Measurements from ENCODE around the gene RIN3. TPM values are rescaled to one million over a fixed set of nuclear protein-coding genes. Genes with fewer than 3 reads are reported as not detected.
"Not testable (repeated sequence)": the region's sequence is repeated elsewhere in the genome, so short reads cannot be mapped to it uniquely, and the experiment has no call there.

The RIN3 gene
- total RNA-seq, 4 donors from 2014 or later = 4.7 to 7.9 (median 6.6) TPM

- no peak for TF ChIP-seq CTCF (IDR thresholded peaks at IDR 0.05)
- no peak for TF ChIP-seq POLR2A (IDR thresholded peaks at IDR 0.05)
- H3K4me3 ChIP-seq (replicated peaks in 1 of 3) = no peak overlapping the region
- H3K36me3 ChIP-seq = peaks cover 23 to 27% of the 10 kb centered on the region in 2 donors
- WGBS, 2 donors = 97 to 98% methylated on average over 5 of the region's 5 CpGs
- H3K9me3 ChIP-seq = no peaks in the 10 kb centered on the region
- H3K27ac ChIP-seq = peak overlapping the region in 2 of 3 donors; percentile 55 to 93
- DNase-seq = no peak
- no peaks in the 10 kb centered on the region for H3K27me3 ChIP-seq
- H3K4me1 ChIP-seq = peaks cover 11 to 13% of the 10 kb centered on the region in 2 donors
- intact Hi-C loops (cut with DNase I) = no loop called here
These were observed 196.4 kb downstream of the RIN3 start for GRCh38 chr14:92710001-92710341.

- DNase-seq = no peak
- TF ChIP-seq CTCF (IDR thresholded peaks at IDR 0.05) = no peak
- TF ChIP-seq POLR2A (IDR thresholded peaks at IDR 0.05) = no peak
- H3K4me3 ChIP-seq (replicated peaks in 1 of 3) = no peak overlapping the region
- intact Hi-C loops (cut with DNase I) = no loop called here
- H3K27ac ChIP-seq = peak overlapping the region in 1 of 3 donors; percentile 7
- peaks cover 13 to 23% of the 10 kb centered on the region in 2 donors for H3K36me3 ChIP-seq
- no peaks in the 10 kb centered on the region for H3K9me3 ChIP-seq
- H3K27me3 ChIP-seq = no peaks in the 10 kb centered on the region
- 89 to 92% methylated on average over 7 of the region's 7 CpGs for WGBS, 2 donors
- H3K4me1 ChIP-seq = peaks cover 19 to 21% of the 10 kb centered on the region in 2 donors
These were observed 198.5 kb downstream of the RIN3 start for GRCh38 chr14:92711976-92712653.

- Histone ChIP-seq H3K4me3 (replicated peaks in 1 of 3) (no peak overlapping the region), H3K27ac (no peak overlapping the region), H3K9me3 (no peaks in the 10 kb centered on the region), H3K4me1 (peaks cover 19 to 21% of the 10 kb centered on the region in 2 donors), H3K27me3 (no peaks in the 10 kb centered on the region), H3K36me3 (peaks cover 13 to 23% of the 10 kb centered on the region in 2 donors)
- DNase-seq = no peak
- intact Hi-C loops (cut with DNase I) = no loop called here
- no peak for TF ChIP-seq CTCF (IDR thresholded peaks at IDR 0.05)
- no peak for TF ChIP-seq POLR2A (IDR thresholded peaks at IDR 0.05)
- WGBS, 2 donors = 94 to 96% methylated on average over 7 to 8 of the region's 8 CpGs
These were observed 199.1 kb downstream of the RIN3 start for GRCh38 chr14:92712654-92713051.

GRCh38 chr14:92714739-92715307 is 201.2 kb downstream of the RIN3 start:
- not testable (repeated sequence) for H3K9me3 ChIP-seq; H3K27me3 ChIP-seq; H3K4me3 ChIP-seq (replicated peaks in 1 of 3)
- DNase-seq = peak; percentile 83 to 87
- peak; percentile 32 to 73 (median 65) for TF ChIP-seq CTCF (IDR thresholded peaks at IDR 0.05)
- H3K27ac ChIP-seq = peak overlapping the region in 1 of 3 donors; percentile 50
- intact Hi-C loops (cut with DNase I) = loop anchor here (2.0 kb wide), 1 partner anchor 70 kb away; no protein-coding TSS in a partner anchor
- H3K36me3 ChIP-seq = peaks cover 13 to 23% of the 10 kb centered on the region in 2 donors
- H3K4me1 ChIP-seq = peaks cover 20 to 29% of the 10 kb centered on the region in 2 donors
- 71 to 77% methylated on average over 7 of the region's 7 CpGs for WGBS, 2 donors

- no peak for TF ChIP-seq POLR2A (IDR thresholded peaks at IDR 0.05)
- TF ChIP-seq CTCF (IDR thresholded peaks at IDR 0.05) = no peak
- WGBS, 2 donors = 96% methylated on average over 10 of the region's 10 CpGs
- H3K36me3 ChIP-seq = peaks cover 7 to 10% of the 10 kb centered on the region in 2 donors
- no peaks in the 10 kb centered on the region for H3K9me3 ChIP-seq
- H3K27me3 ChIP-seq = no peaks in the 10 kb centered on the region
- intact Hi-C loops (cut with DNase I) = no loop called here
- H3K27ac ChIP-seq = peak overlapping the region in 1 of 3 donors; percentile 50
- peaks cover 33 to 42% of the 10 kb centered on the region in 2 donors for H3K4me1 ChIP-seq
- DNase-seq = no peak
- H3K4me3 ChIP-seq (replicated peaks in 1 of 3) = no peak overlapping the region
These were observed 202.6 kb downstream of the RIN3 start for GRCh38 chr14:92716131-92716530.
